PC-9 (cell line): ENCODE data around the gene CLDN22. TPM values are rescaled to one million over a fixed set of nuclear protein-coding genes. Genes with fewer than 3 reads are reported as not detected.

Source experiments
- BruUV-seq: library from RNA; stranded (reverse); fragments of 400-500 nt; replicated peaks from 2 replicates; lab custom pipeline; 2021; lab: Mats Ljungman, UMichigan
- CTCF ChIA-PET: fragments of 300-600 bp; sonication (Branson Sonifier 250); formaldehyde crosslinking; loops from one replicate; lab custom pipeline; 2022; ENCODE audit warnings: antibody characterized with exemption; lab: Charles Lee
- POLR2A ChIA-PET: fragments of 300-600 bp; sonication (Branson Sonifier 250); formaldehyde crosslinking; loops from one replicate; lab custom pipeline; 2022; ENCODE audit warnings: antibody characterized with exemption; ENCODE audit not compliant: unreplicated experiment; lab: Charles Lee
- DNase-seq, 2 experiments: peaks; one replicate each; pipeline versions ENCODE4 v3.0.0 to v3.0.0-alpha.2; 2015 to 2022; ENCODE audit warnings: mixed read lengths in 1 of 2
- H2AFZ ChIP-seq: fragments of 200-600 bp; sonication (generic); 2 replicates; pipeline ENCODE4 v1.8.1; 2017; ENCODE audit warnings: antibody characterized with exemption
- H3F3A ChIP-seq: fragments of 200-600 bp; sonication (generic); 2 replicates; pipeline ENCODE4 v1.8.1; 2017; ENCODE audit warnings: antibody characterized with exemption, mild to moderate bottlenecking, low read depth; ENCODE audit not compliant: insufficient read depth
- H3K27ac ChIP-seq: fragments of 200-600 bp; sonication (generic); 2 replicates; pipeline ENCODE4 v1.6.1; 2016; ENCODE audit warnings: mixed run types
- H3K27me3 ChIP-seq: fragments of 200-600 bp; sonication (generic); 2 replicates; pipeline ENCODE4 v1.6.1; 2016; ENCODE audit warnings: low read depth, mixed run types; ENCODE audit not compliant: insufficient read depth
- H3K36me3 ChIP-seq: fragments of 200-600 bp; sonication (generic); 2 replicates; pipeline ENCODE4 v1.6.1; 2016; ENCODE audit warnings: low read depth, mixed run types
- H3K4me1 ChIP-seq: fragments of 200-600 bp; sonication (generic); replicated peaks from 2 replicates; pipeline ENCODE4 v1.6.1; 2016; ENCODE audit warnings: mixed run types; ENCODE audit not compliant: insufficient read depth
- H3K4me2 ChIP-seq: fragments of 200-600 bp; sonication (generic); 2 replicates; pipeline ENCODE4 v1.6.1; 2017; ENCODE audit warnings: mixed run types
- H3K4me3 ChIP-seq: fragments of 200-600 bp; sonication (generic); 2 replicates; pipeline ENCODE4 v1.6.1; 2016; ENCODE audit warnings: mixed run types
- H3K79me2 ChIP-seq: fragments of 200-600 bp; sonication (generic); 2 replicates; pipeline ENCODE4 v1.6.1; 2017; ENCODE audit warnings: low read depth, mixed run types
- H3K9me2 ChIP-seq: fragments of 200-600 bp; sonication (generic); 2 replicates; pipeline ENCODE4 v1.8.1; 2017; ENCODE audit warnings: mild to moderate bottlenecking; ENCODE audit not compliant: insufficient read depth
- H3K9me3 ChIP-seq: fragments of 200-600 bp; sonication (generic); 2 replicates; pipeline ENCODE4 v1.8.1; 2016; ENCODE audit warnings: low read depth; ENCODE audit not compliant: insufficient read depth
- H4K20me1 ChIP-seq: fragments of 200-600 bp; sonication (generic); 2 replicates; pipeline ENCODE4 v1.8.1; 2017; ENCODE audit not compliant: insufficient read depth
- CTCF ChIP-seq: fragments of 200-600 bp; sonication (generic); conservative IDR thresholded peaks from 2 replicates; pipeline ENCODE4 v1.6.1; 2017; ENCODE audit warnings: mixed run types, antibody characterized with exemption, mild to moderate bottlenecking, moderate library complexity
- EZH2 ChIP-seq: fragments of 200-600 bp; sonication (generic); IDR thresholded peaks from 2 replicates; pipeline ENCODE4 v1.8.0; 2017; ENCODE audit warnings: antibody characterized with exemption, low read depth
- intact Hi-C: fragments of 100-400 bp; cut with micrococcal nuclease; formaldehyde crosslinking; loops from one replicate; pipeline ENCODE4 v1.10.0; 2022; ENCODE audit not compliant: unreplicated experiment
- total RNA-seq: library from RNA; stranded (reverse); gene quantifications from 2 replicates; pipeline ENCODE4 v1.2.3, GENCODE V29; 2021

CLDN22 gene
- total RNA-seq, 1 experiment from 2014 or later = not detected

- no peaks in the 10 kb centered on the region for H4K20me1 ChIP-seq
- no peak for DNase-seq
- H3K4me1 ChIP-seq = no peaks in the 10 kb centered on the region
- H3K79me2 ChIP-seq = no peaks in the 10 kb centered on the region
- H3F3A ChIP-seq = 0 out of 2 replicates have a peak, but pooled peaks cover 3% of the 10 kb centered on the region
- TF ChIP-seq CTCF (no peak), EZH2 (no peak)
- no peaks in the 10 kb centered on the region for H3K9me3 ChIP-seq
- ChIA-PET POLR2A (no interaction called here), CTCF (no interaction called here)
- H3K9me2 ChIP-seq = no peaks in the 10 kb centered on the region
- no peak overlapping the region for H3K4me3 ChIP-seq
- no peaks in the 10 kb centered on the region for H3K36me3 ChIP-seq
- H3K27ac ChIP-seq = no peak overlapping the region
- H2AFZ ChIP-seq = no peak overlapping the region
- intact Hi-C loops = no loop called here
- no peaks in the 10 kb centered on the region for H3K27me3 ChIP-seq
- BruUV-seq = no TSS peak
- H3K4me2 ChIP-seq = no peak overlapping the region
Measured at GRCh38 chr4:183333983-183334382, 13.9 kb upstream of the CLDN22 start.

- TF ChIP-seq CTCF (no peak), EZH2 (no peak)
- no peak overlapping the region for H3K4me2 ChIP-seq
- intact Hi-C loops = no loop called here
Measured at GRCh38 chr4:183333202-183333601, 13.1 kb upstream of the CLDN22 start.

GRCh38 chr4:183332447-183332846 is 12.4 kb upstream of the CLDN22 start:
- H2AFZ ChIP-seq = no peak overlapping the region
- DNase-seq = no peak
- 0 out of 2 replicates have a peak, but pooled peaks cover 3% of the 10 kb centered on the region for H3F3A ChIP-seq
- H3K27me3 ChIP-seq = no peaks in the 10 kb centered on the region
- intact Hi-C loops = no loop called here
- ChIA-PET POLR2A (no interaction called here), CTCF (no interaction called here)
- H3K4me3 ChIP-seq = no peak overlapping the region
- no peaks in the 10 kb centered on the region for H3K9me3 ChIP-seq
- no peaks in the 10 kb centered on the region for H3K36me3 ChIP-seq
- H3K27ac ChIP-seq = no peak overlapping the region
- BruUV-seq = no TSS peak
- H3K9me2 ChIP-seq = no peaks in the 10 kb centered on the region
- no peaks in the 10 kb centered on the region for H3K4me1 ChIP-seq
- H3K4me2 ChIP-seq = no peak overlapping the region
- H4K20me1 ChIP-seq = no peaks in the 10 kb centered on the region
- H3K79me2 ChIP-seq = no peaks in the 10 kb centered on the region
- no peak for TF ChIP-seq EZH2

More at GRCh38 chr4:183333202-183333601, 13.1 kb upstream of the CLDN22 start:
- Histone ChIP-seq H3K9me3 (no peaks in the 10 kb centered on the region), H3K4me3 (no peak overlapping the region), H4K20me1 (no peaks in the 10 kb centered on the region), H3K27me3 (no peaks in the 10 kb centered on the region), H3K36me3 (no peaks in the 10 kb centered on the region), H3K9me2 (no peaks in the 10 kb centered on the region), H3F3A (0 out of 2 replicates have a peak, but pooled peaks cover 3% of the 10 kb centered on the region), H3K79me2 (no peaks in the 10 kb centered on the region), H3K27ac (no peak overlapping the region), H3K4me1 (no peaks in the 10 kb centered on the region), H2AFZ (no peak overlapping the region)
- ChIA-PET CTCF (no interaction called here), POLR2A (no interaction called here)
- no peak for DNase-seq
- BruUV-seq = no TSS peak

GRCh38 chr4:183330841-183331240 is 10.8 kb upstream of the CLDN22 start:
- Histone ChIP-seq H3K4me3 (no peak overlapping the region), H3K4me2 (no peak overlapping the region), H3F3A (0 out of 2 replicates have a peak, but pooled peaks cover 3% of the 10 kb centered on the region), H3K27me3 (no peaks in the 10 kb centered on the region), H4K20me1 (no peaks in the 10 kb centered on the region), H3K27ac (no peak overlapping the region), H3K9me3 (no peaks in the 10 kb centered on the region), H3K9me2 (no peaks in the 10 kb centered on the region), H2AFZ (no peak overlapping the region), H3K79me2 (no peaks in the 10 kb centered on the region), H3K36me3 (no peaks in the 10 kb centered on the region), H3K4me1 (no peaks in the 10 kb centered on the region)
- intact Hi-C loops = no loop called here
- TF ChIP-seq EZH2 (no peak), CTCF (no peak)
- DNase-seq = no peak
- ChIA-PET POLR2A (no interaction called here), CTCF (no interaction called here)
- no TSS peak for BruUV-seq
